Heart left ventricle (tissue), 16 donors: Measurements from ENCODE around the gene NMT2. TPM values are rescaled to one million over a fixed set of nuclear protein-coding genes. Genes with fewer than 3 reads are reported as not detected.
A peak's percentile ranks its signal among the peaks of the same experiment; 100 is the strongest.

Source experiments
- ATAC-seq, 4 donors: fragments of 200-7000 bp; cut with Tn5 transposase; one replicate each; pipeline ENCODE4 v1.9.1; 2020 to 2022; ENCODE audit warnings: moderate library complexity in 4 of 4, mild to moderate bottlenecking in 3 of 4, moderate number of reproducible peaks in 1 of 4
- DNase-seq, 5 donors: peaks; one replicate each; pipeline ENCODE4 v3.0.0-alpha.2; 2020
- H3K27ac ChIP-seq, 12 donors: fragments of 200-600 bp; sonication (generic) in 4 of 12; one replicate each; pipeline versions ENCODE4 v1.5.0 to v1.8.0; 2016 to 2022; ENCODE audit warnings: mild to moderate bottlenecking in 2 of 12
- H3K27me3 ChIP-seq, 9 donors: fragments of 200-600 bp; sonication (generic) in 2 of 9; one replicate each; pipeline versions ENCODE4 v1.5.1 to v1.8.0; 2016 to 2022; ENCODE audit warnings: mild to moderate bottlenecking in 3 of 9
- H3K36me3 ChIP-seq, 9 donors: fragments of 200-600 bp; sonication (generic) in 2 of 9; one replicate each; pipeline versions ENCODE4 v1.5.0 to v1.8.0; 2018 to 2022; ENCODE audit warnings: mild to moderate bottlenecking in 2 of 9
- H3K4me1 ChIP-seq, 12 donors: fragments of 200-600 bp; sonication (generic) in 4 of 12; one replicate each; pipeline versions ENCODE4 v1.5.0 to v1.8.0; 2016 to 2022; ENCODE audit warnings: mild to moderate bottlenecking in 3 of 12
- H3K4me3 ChIP-seq, 12 donors: fragments of 200-600 bp; sonication (generic) in 4 of 12; one replicate each; pipeline versions ENCODE4 v1.5.0 to v1.8.0; 2017 to 2022; ENCODE audit warnings: mild to moderate bottlenecking in 9 of 12, moderate library complexity in 4 of 12
- H3K9me3 ChIP-seq, 12 donors: fragments of 200-600 bp; sonication (generic) in 4 of 12; one replicate each; pipeline versions ENCODE4 v1.5.0 to v1.8.0; 2016 to 2022; ENCODE audit warnings: mild to moderate bottlenecking in 1 of 12
- POLR2A ChIP-seq, 2 donors: fragments of 450-650 bp; IDR thresholded peaks; one replicate each; pipeline ENCODE4 v1.6.1; 2017; ENCODE audit warnings: antibody characterized with exemption in 2 of 2, mild to moderate bottlenecking in 2 of 2, moderate library complexity in 2 of 2
- WGBS, 4 donors: extraction: QIAGEN DNeasy Blood & Tissue Kit in 2 of 4; methylation state at CpG; one replicate each; pipeline versions ENCODE4 v1.1.5 to v1.1.7; 2013 to 2018; 5-methylcytosine and 5-hydroxymethylcytosine counted together
- intact Hi-C, 10 donors: fragments of 100-400 bp; cut with DNase I; formaldehyde crosslinking; loops; one replicate each; pipeline versions ENCODE4 v1.11.1 to v1.14.2; 2022
- long read RNA-seq, 3 donors: library from polyadenylated mRNA; unstranded; transcript quantifications; one replicate each; pipeline ENCODE4 v2.0.0, GENCODE V29; 2020 to 2021
- polyA plus RNA-seq, 2 donors: library from polyadenylated mRNA; stranded (reverse); fragments of 200-250 nt; gene quantifications; one replicate each; pipeline ENCODE4 v1.2.3, GENCODE V29; 2013
- total RNA-seq, 9 donors: library from RNA; depleted of rRNA in 2 of 9; stranded (reverse); fragments of >200 nt in 2 of 9; fragmentation: NEBNext Ultra II Directional in 3 of 9; extraction: Animal tissue kit (Norgen Biotek cat#: 25700) in 3 of 9; gene quantifications; one replicate each; pipeline versions ENCODE4 v1.1.0 to v1.2.4, GENCODE V29; 2016 to 2023
- TF ChIP-seq, protein P1 (sequence below), 12 donors: fragments of 200-600 bp; sonication (generic) in 4 of 12; IDR thresholded peaks; one replicate each; pipeline versions ENCODE4 v1.5.0 to v1.8.0; 2018 to 2022; ENCODE audit warnings: antibody characterized with exemption in 12 of 12, mild to moderate bottlenecking in 5 of 12
- donor health status: ischemic (EF 13 %, LVEDD 7.1; RV severe dilation, severe dysfunction).
- donor health status: healthy with polysubstance abuse.
- donor health status: DM: no; HTN: yes; CAD: no.
- donor health status: DM: no; HTN: no; CAD: no.
- donor health status: ischemic (EF 25% LVEDD 6.9; RV normal size, moderate dysfunction).
- donor health status: ischemic (EF 25% LVEDD 5.7; RV mildly dilated, moderate dysfunction).
- donor health status: healthy.
- donor health status: DM: yes; HTN: yes; CAD: no.
- donor health status: ischemic (EF 35%, LVEDD 5.7; RV mildly dilated, moderate dysfunction).
- donor health status: nonischemic (EF 11% LVEDD 7.7; RV severe dilation, severe dysfunction).
- donor health status: DM: yes; HTN: yes; CAD: no.
- donor health status: PGD.
- donor health status: ischemic (EF 29% LVEDD 5.4; RV normal size, mild dysfunction).
- donor health status: nonischemic (EF 23%, LVEDD 6.1; RV moderate dilation, normal function).

Gene NMT2
- total RNA-seq = 10 to 100 TPM; 11.6 to 19.0 (median 13.2) TPM
- polyA plus RNA-seq = 1 to 10 TPM; 6.7 to 8.0 TPM
- long read RNA-seq, donor 1, transcript NMT2-202 (12 exons, 2,907 nt) = major isoform, 5 of 13 reads
- long read RNA-seq, donor 1, partial matches to known transcripts = 4 of 13 reads
- long read RNA-seq, donor 1, other reads (novel, unspliced or antisense) = 0 of 13 reads
- long read RNA-seq, donor 2, transcript NMT2-201 (13 exons, 2,457 nt) = minor isoform, 6 of 28 reads
- long read RNA-seq, donor 2, transcript NMT2-202 (12 exons, 2,907 nt) = major isoform, 15 of 28 reads
- long read RNA-seq, donor 2, partial matches to known transcripts = 1 of 28 reads
- long read RNA-seq, donor 2, other reads (novel, unspliced or antisense) = 6 of 28 reads
- long read RNA-seq, donor 3, partial matches to known transcripts = 3 of 15 reads
- long read RNA-seq, donor 3, other reads (novel, unspliced or antisense) = 7 of 15 reads

DNA sequence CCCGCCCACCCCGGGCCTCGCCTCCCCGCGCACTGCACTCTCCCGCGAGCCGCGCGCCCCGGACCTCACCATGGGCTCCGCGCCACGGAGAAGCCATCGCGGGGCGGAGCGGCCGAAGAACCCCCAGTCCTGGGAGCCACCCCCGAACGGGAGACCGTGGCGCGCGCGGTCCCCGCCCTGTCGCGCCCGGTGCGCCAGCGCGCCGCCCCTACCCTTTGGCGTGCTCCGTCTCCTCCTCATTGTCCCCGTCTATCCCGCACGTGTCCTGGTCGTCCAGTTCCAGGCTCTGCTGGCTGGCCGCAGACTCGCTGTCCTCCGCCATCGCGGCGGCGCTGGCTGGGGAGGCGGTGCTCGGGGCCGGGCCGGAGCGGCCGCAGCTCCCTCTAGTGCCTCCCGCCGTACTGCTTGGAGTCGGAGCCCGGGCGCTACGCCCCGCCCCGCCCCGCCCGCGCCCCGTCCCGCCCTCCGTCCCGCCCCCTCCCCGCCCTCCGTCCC, at the start of gene NMT2:
NMT2 (minus strand) TSS at position 403 of the 495 bp plus-strand sequence; CDS start at position 322, 81 bp downstream.
- intact Hi-C loops = loop anchor here in 4 of 10 donors (2.0 to 5.0 kb wide), 5 partner anchors 34 to 211 kb away; partner anchors contain the start of genes RPP38 (in 2 of the 4), FAM171A1 (in 1 of the 4) and MEIG1 (in 1 of the 4)
- Histone ChIP-seq H3K9me3 (no peaks in the 10 kb centered on the region), H3K27me3 (no peaks in the 10 kb centered on the region), H3K4me1 (peaks cover 3 to 44% (median 26%) of the 10 kb centered on the region in 12 donors), H3K36me3 (no peaks in the 10 kb centered on the region), H3K4me3 (peak within 1 kb of the TSS; percentile 61 to 99 (median 93)), H3K27ac (peak within 1 kb of the TSS; percentile 13 to 97 (median 90))
- peak; percentile 72 to 92 (median 87) for ATAC-seq
- DNase-seq = peak in 3 of 5 donors; percentile 89 to 94 (median 93)
- 0 to 1% (median 0%) methylated on average over 3 to 70 of the region's 70 CpGs for WGBS, 4 donors
- TF ChIP-seq, protein P1, sequence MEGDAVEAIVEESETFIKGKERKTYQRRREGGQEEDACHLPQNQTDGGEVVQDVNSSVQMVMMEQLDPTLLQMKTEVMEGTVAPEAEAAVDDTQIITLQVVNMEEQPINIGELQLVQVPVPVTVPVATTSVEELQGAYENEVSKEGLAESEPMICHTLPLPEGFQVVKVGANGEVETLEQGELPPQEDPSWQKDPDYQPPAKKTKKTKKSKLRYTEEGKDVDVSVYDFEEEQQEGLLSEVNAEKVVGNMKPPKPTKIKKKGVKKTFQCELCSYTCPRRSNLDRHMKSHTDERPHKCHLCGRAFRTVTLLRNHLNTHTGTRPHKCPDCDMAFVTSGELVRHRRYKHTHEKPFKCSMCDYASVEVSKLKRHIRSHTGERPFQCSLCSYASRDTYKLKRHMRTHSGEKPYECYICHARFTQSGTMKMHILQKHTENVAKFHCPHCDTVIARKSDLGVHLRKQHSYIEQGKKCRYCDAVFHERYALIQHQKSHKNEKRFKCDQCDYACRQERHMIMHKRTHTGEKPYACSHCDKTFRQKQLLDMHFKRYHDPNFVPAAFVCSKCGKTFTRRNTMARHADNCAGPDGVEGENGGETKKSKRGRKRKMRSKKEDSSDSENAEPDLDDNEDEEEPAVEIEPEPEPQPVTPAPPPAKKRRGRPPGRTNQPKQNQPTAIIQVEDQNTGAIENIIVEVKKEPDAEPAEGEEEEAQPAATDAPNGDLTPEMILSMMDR (IDR thresholded peaks at IDR 0.05) = peak; percentile 23 to 78 (median 38)
- peak; percentile 88 to 97 for TF ChIP-seq POLR2A (IDR thresholded peaks at IDR 0.05)

DNA sequence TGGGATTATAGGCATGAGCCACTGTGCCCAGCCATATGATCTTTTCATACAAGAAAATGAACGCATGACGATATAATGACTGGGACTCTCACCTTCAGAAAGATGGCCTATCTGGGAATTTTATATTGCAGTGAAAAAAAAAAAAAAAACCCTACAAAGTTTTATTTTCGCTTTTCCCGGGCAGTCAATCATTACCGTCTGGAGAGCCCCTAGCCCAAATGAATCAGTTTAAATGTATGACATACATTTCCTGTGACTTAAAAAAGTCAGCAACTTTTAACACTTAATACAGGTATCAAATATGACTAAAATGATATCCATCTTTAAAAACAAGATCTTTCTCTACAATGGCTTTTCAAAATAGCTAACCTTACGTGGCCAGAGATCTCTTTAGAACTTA, 48.2 kb upstream of the NMT2 start:
- no peak for ATAC-seq
- H3K4me1 ChIP-seq = no peaks in the 10 kb centered on the region
- WGBS, 4 donors = 93 to 96% (median 95%) methylated on average over 6 of the region's 6 CpGs

DNA sequence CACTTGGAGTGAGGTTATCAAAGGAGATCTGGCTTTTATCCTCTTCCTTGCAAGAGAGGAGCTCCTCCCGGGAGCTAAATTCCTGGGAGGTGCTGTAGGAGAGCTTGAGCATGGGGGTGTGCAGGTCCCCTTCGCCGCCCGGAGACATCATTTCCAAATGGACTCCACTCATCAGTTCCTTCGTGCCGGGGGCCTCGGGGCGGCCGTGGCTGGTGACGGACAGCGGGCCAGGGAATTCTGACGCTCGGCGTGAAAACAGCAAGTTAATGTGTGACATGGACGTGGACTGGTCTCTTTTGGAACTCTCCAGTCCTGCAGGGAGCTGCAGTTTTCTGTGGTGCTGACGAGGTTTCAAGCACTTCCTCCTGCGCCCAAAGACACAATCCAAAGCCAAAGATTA, 45.7 kb upstream of the NMT2 start:
- TF ChIP-seq POLR2A (IDR thresholded peaks at IDR 0.05) = no peak
- TF ChIP-seq, protein P1 (IDR thresholded peaks at IDR 0.05) = no peak
- H3K27ac ChIP-seq = no peak overlapping the region
- intact Hi-C loops = loop anchor here in 4 of 10 donors (5.0 kb wide), 4 partner anchors 153 to 208 kb away; partner anchors contain the start of gene FAM171A1 (in 2 of the 4)
- WGBS, 4 donors = 88 to 92% (median 91%) methylated on average over 16 to 17 of the region's 17 CpGs
- ATAC-seq (no peak), DNase-seq (no peak)
- no peak overlapping the region for H3K4me3 ChIP-seq
- no peaks in the 10 kb centered on the region for H3K9me3 ChIP-seq
- H3K27me3 ChIP-seq = no peaks in the 10 kb centered on the region
- H3K4me1 ChIP-seq = peaks cover 0 to 9% (median 4%) of the 10 kb centered on the region in 12 donors
- peaks cover 0 to 29% (median 5%) of the 10 kb centered on the region in 9 donors for H3K36me3 ChIP-seq

More for the DNA sequence above, 48.2 kb upstream of the NMT2 start:
- intact Hi-C loops = no loop called here
- H3K9me3 ChIP-seq = no peaks in the 10 kb centered on the region
- DNase-seq = no peak
- H3K36me3 ChIP-seq = peaks cover 0 to 36% (median 5%) of the 10 kb centered on the region in 9 donors
- H3K4me3 ChIP-seq = no peak overlapping the region
- no peak overlapping the region for H3K27ac ChIP-seq
- H3K27me3 ChIP-seq = no peaks in the 10 kb centered on the region
- no peak for TF ChIP-seq POLR2A (IDR thresholded peaks at IDR 0.05)

DNA sequence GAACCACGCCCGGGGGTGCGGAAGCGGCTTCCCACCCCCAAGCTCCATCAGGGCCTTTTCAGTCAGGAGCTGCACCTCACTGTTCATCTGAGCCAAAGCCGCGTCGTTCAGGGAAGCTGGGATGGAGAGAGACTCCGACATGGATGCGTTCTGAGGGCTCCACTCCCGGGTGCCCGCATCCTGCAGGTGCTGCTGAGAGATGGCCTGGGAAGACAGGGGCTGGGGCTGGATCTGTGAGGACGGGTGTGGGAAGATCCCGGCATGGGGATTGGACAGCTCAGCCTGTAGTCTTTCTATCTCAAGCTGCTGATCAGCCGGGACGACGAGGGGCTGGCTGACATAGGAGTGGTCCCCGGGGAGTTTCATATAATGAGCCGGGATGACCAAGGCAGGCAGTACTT, 45.0 kb upstream of the NMT2 start:
- Histone ChIP-seq H3K27me3 (no peaks in the 10 kb centered on the region), H3K4me3 (no peak overlapping the region), H3K9me3 (no peaks in the 10 kb centered on the region), H3K27ac (no peak overlapping the region), H3K36me3 (peaks cover 0 to 26% (median 5%) of the 10 kb centered on the region in 9 donors), H3K4me1 (peaks cover 0 to 10% (median 4%) of the 10 kb centered on the region in 12 donors)
- ATAC-seq (no peak), DNase-seq (no peak)
- WGBS, 4 donors = 86 to 89% (median 88%) methylated on average over 18 of the region's 18 CpGs
- intact Hi-C loops = loop anchor here in 4 of 10 donors (5.0 kb wide), 4 partner anchors 154 to 209 kb away; partner anchors contain the start of gene FAM171A1 (in 2 of the 4)
- TF ChIP-seq POLR2A (IDR thresholded peaks at IDR 0.05) = no peak
- TF ChIP-seq, protein P1 (IDR thresholded peaks at IDR 0.05) = no peak
